HepG2 (cell line): Measurements from ENCODE around the gene UBR3. TPM values are rescaled to one million over a fixed set of nuclear protein-coding genes. Genes with fewer than 3 reads are reported as not detected.

Experiments
- DRAP1 ChIP-seq: IDR thresholded peaks from 2 replicates; pipeline ENCODE4 v1.6.1; 2016; ENCODE audit warnings: missing genetic modification reagents, missing compliant biosample characterization
- HNF1A ChIP-seq, 2 experiments: sonication (generic) in 1 of 2; formaldehyde crosslinking in 1 of 2; IDR thresholded peaks; 2 replicates each; pipeline versions ENCODE4 v1.4.0 to v1.6.1; 2016 to 2020; ENCODE audit warnings: borderline replicate concordance in 1 of 2, low read depth in 1 of 2, mild to moderate bottlenecking in 1 of 2, missing genetic modification reagents in 1 of 2
- KLF6 ChIP-seq: IDR thresholded peaks from 2 replicates; pipeline ENCODE4 v1.8.0; 2016; ENCODE audit warnings: missing biosample characterization, missing genetic modification reagents
- NKX3-1 ChIP-seq: sonication (generic); formaldehyde crosslinking; IDR thresholded peaks from 2 replicates; pipeline ENCODE4 v1.5.0; 2020; ENCODE audit warnings: missing genetic modification reagents
- RBM22 ChIP-seq: fragments of 200-400 bp; formaldehyde crosslinking; optimal IDR thresholded peaks from 2 replicates; pipeline ENCODE3; 2017; ENCODE audit warnings: mild to moderate bottlenecking, low read length, moderate library complexity
- RXRB ChIP-seq: IDR thresholded peaks from 2 replicates; pipeline ENCODE4 v1.6.1; 2016; ENCODE audit warnings: borderline replicate concordance, missing genetic modification reagents, missing compliant biosample characterization
- STAT5B ChIP-seq: sonication (generic); formaldehyde crosslinking; IDR thresholded peaks from 2 replicates; pipeline ENCODE4 v1.4.0; 2020; ENCODE audit warnings: missing genetic modification reagents
- ZBED4 ChIP-seq: sonication (generic); formaldehyde crosslinking; IDR thresholded peaks from 2 replicates; pipeline ENCODE4 v1.4.0; 2020; ENCODE audit warnings: missing genetic modification reagents, borderline replicate concordance
- ZBTB26 ChIP-seq: IDR thresholded peaks from 2 replicates; pipeline ENCODE4 v1.6.1; 2016; ENCODE audit warnings: missing compliant biosample characterization, missing genetic modification reagents, borderline replicate concordance
- ZBTB4 ChIP-seq: sonication (generic); formaldehyde crosslinking; IDR thresholded peaks from 2 replicates; pipeline ENCODE4 v1.4.0; 2020; ENCODE audit warnings: missing genetic modification reagents, mild to moderate bottlenecking, borderline replicate concordance
- ZMAT5 ChIP-seq: sonication (generic); formaldehyde crosslinking; IDR thresholded peaks from 2 replicates; pipeline ENCODE4 v1.5.0; 2020; ENCODE audit warnings: mild to moderate bottlenecking, low read depth, missing genetic modification reagents, borderline replicate concordance
- ZNF234 ChIP-seq: sonication (generic); formaldehyde crosslinking; conservative IDR thresholded peaks from 2 replicates; pipeline ENCODE4 v1.5.1; 2020; ENCODE audit warnings: mild to moderate bottlenecking, missing genetic modification reagents
- ZNF615 ChIP-seq: sonication (generic); formaldehyde crosslinking; IDR thresholded peaks from 2 replicates; pipeline ENCODE4 v1.5.0; 2020; ENCODE audit warnings: mild to moderate bottlenecking, missing genetic modification reagents, borderline replicate concordance
- polyA plus RNA-seq, 8 experiments: library from polyadenylated mRNA; depleted of rRNA in 3 of 8; stranded (reverse) in 7 of 8; unstranded in 1 of 8; fragments of >200 nt; fragmentation: Illumina TruSeq in 4 of 8; extraction: Trizol in 4 of 8; gene quantifications; 2 replicates each; pipeline versions ENCODE4 v1.2.1 to v1.2.3, GENCODE V29; 2011 to 2016; ENCODE audit warnings: low read depth in 4 of 8, missing spikeins in 1 of 8, mixed read lengths in 1 of 8; ENCODE audit not compliant: insufficient read depth in 1 of 8
- total RNA-seq, 5 experiments: library from RNA; depleted of rRNA; stranded (reverse); fragments of >200 nt; fragmentation: Illumina TruSeq; extraction: Trizol; gene quantifications; 2 replicates each; pipeline ENCODE4 v1.2.3, GENCODE V29; 2016; ENCODE audit warnings: low read depth in 1 of 5

The UBR3 gene
- total and polyA plus RNA-seq, 2 of the 13 experiments (the other 11 are each of a cell fraction or from before 2014, with no cell fraction given) = 15.1 to 28.0 TPM

- TF ChIP-seq HNF1A (IDR thresholded peaks at IDR 0.05; ENCODE audit: low read depth) = no peak
- TF ChIP-seq HNF1A (CRISPR knock-in tag; IDR thresholded peaks at IDR 0.05; ENCODE audit: borderline replicate concordance) = no peak
- no peak for TF ChIP-seq ZMAT5 (CRISPR knock-in tag)
- TF ChIP-seq ZBED4 (CRISPR knock-in tag) = peak; percentile 84; the same call in 1 of the 2 replicates
- peak; percentile 85 for TF ChIP-seq KLF6 (CRISPR knock-in tag)
- TF ChIP-seq RXRB = peak; percentile 50
- 0 out of 2 replicates have a peak, but pooled peaks have one; percentile 26 for TF ChIP-seq ZNF615 (CRISPR knock-in tag)
- TF ChIP-seq RBM22 = peak; percentile 69
- no peak for TF ChIP-seq ZNF234 (CRISPR knock-in tag)
- no peak for TF ChIP-seq STAT5B (CRISPR knock-in tag)
- peak; percentile 92 for TF ChIP-seq DRAP1 (CRISPR knock-in tag)
- TF ChIP-seq ZBTB26 (CRISPR knock-in tag) = peak; percentile 70; the same call in 1 of the 2 replicates
- TF ChIP-seq NKX3-1 (CRISPR knock-in tag) = no peak
- TF ChIP-seq ZBTB4 (CRISPR knock-in tag) = peak; percentile 77; the same call in 1 of the 2 replicates
Measured at GRCh38 chr2:169798718-169799592, 28.3 kb upstream of the UBR3 start, which contains the start of gene SSB (continued).
